ENCODE measurements around the gene AVL9.

GRCh38 chr7:32535162-32535702 lies 39.9 kb downstream of the AVL9 start:
- TF ChIP-seq CTCF (IDR thresholded peaks at IDR 0.05), result no peak
- TF ChIP-seq POLR2AphosphoS5 (IDR thresholded peaks at IDR 0.05; ENCODE audit: insufficient read depth in 1 of 2, low read depth in 1 of 2), result no peak

Data from vagina (tissue), 2 donors.